Smooth muscle cell (in vitro differentiated cells): ENCODE data around the gene PCDH12. TPM values are rescaled to one million over a fixed set of nuclear protein-coding genes. Genes with fewer than 3 reads are reported as not detected.

Experiments
- DNase-seq: peaks from one replicate; lab custom pipeline; 2025; ENCODE audit not compliant: unreplicated experiment; lab: John Stamatoyannopoulos, UW
- H2AFZ ChIP-seq: fragments of 200-600 bp; sonication (generic); 2 replicates; pipeline ENCODE4 v1.6.0; 2016; ENCODE audit warnings: antibody characterized with exemption, low read depth, mild to moderate bottlenecking
- H3F3A ChIP-seq: fragments of 200-600 bp; sonication (generic); 2 replicates; pipeline ENCODE4 v1.6.0; 2017; ENCODE audit warnings: antibody characterized with exemption, low read depth
- H3K27ac ChIP-seq: fragments of 200-600 bp; sonication (generic); 2 replicates; pipeline ENCODE4 v1.5.1; 2016; ENCODE audit warnings: low read depth, mild to moderate bottlenecking
- H3K27me3 ChIP-seq: fragments of 200-600 bp; sonication (generic); 2 replicates; pipeline ENCODE4 v1.6.1; 2016; ENCODE audit warnings: low read depth, mild to moderate bottlenecking
- H3K36me3 ChIP-seq: fragments of 200-600 bp; sonication (generic); 2 replicates; pipeline ENCODE4 v1.5.1; 2016; ENCODE audit warnings: low read depth
- H3K4me1 ChIP-seq: fragments of 200-600 bp; sonication (generic); 2 replicates; pipeline ENCODE4 v1.5.1; 2016; ENCODE audit warnings: low read depth
- H3K4me2 ChIP-seq: fragments of 200-600 bp; sonication (generic); 2 replicates; pipeline ENCODE4 v1.6.0; 2016; ENCODE audit warnings: mild to moderate bottlenecking
- H3K4me3 ChIP-seq: fragments of 200-600 bp; sonication (generic); 2 replicates; pipeline ENCODE4 v1.5.1; 2016; ENCODE audit warnings: mild to moderate bottlenecking
- H3K79me2 ChIP-seq: fragments of 200-600 bp; sonication (generic); 2 replicates; pipeline ENCODE4 v1.6.0; 2016; ENCODE audit warnings: low read depth, mild to moderate bottlenecking
- H3K9ac ChIP-seq: fragments of 200-600 bp; sonication (generic); 2 replicates; pipeline ENCODE4 v1.6.0; 2016; ENCODE audit warnings: low read depth
- H3K9me3 ChIP-seq: fragments of 200-600 bp; sonication (generic); replicated peaks from 2 replicates; pipeline ENCODE4 v1.5.1; 2016; ENCODE audit warnings: low read depth
- H4K20me1 ChIP-seq: fragments of 200-600 bp; sonication (generic); 2 replicates; pipeline ENCODE4 v1.6.0; 2016; ENCODE audit warnings: low read depth
- WGBS: methylation state at CpG from one replicate; pipeline ENCODE4 v1.1.7; 2016; ENCODE audit warnings: low lambda C conversion rate; 5-methylcytosine and 5-hydroxymethylcytosine counted together
- polyA plus RNA-seq: library from polyadenylated mRNA; unstranded; fragments of >200 nt; fragmentation: Nextera tagmentation; extraction: Ambion mirVana; gene quantifications from 2 replicates; pipeline ENCODE4 v1.2.1, GENCODE V29; 2016
- total RNA-seq: library from RNA; depleted of rRNA; stranded (reverse); fragments of >200 nt; gene quantifications from 2 replicates; pipeline ENCODE4 v1.2.3, GENCODE V29; 2014
- TF ChIP-seq, protein P1 (sequence below): fragments of 200-600 bp; sonication (generic); IDR thresholded peaks from 2 replicates; pipeline ENCODE4 v1.5.1; 2017; ENCODE audit warnings: borderline replicate concordance, mild to moderate bottlenecking, antibody characterized with exemption; ENCODE audit not compliant: insufficient read depth, poor library complexity, severe bottlenecking

The PCDH12 gene
- total and polyA plus RNA-seq, 2 experiments from 2014 or later, result 0.21 TPM; not detected in 1

DNA sequence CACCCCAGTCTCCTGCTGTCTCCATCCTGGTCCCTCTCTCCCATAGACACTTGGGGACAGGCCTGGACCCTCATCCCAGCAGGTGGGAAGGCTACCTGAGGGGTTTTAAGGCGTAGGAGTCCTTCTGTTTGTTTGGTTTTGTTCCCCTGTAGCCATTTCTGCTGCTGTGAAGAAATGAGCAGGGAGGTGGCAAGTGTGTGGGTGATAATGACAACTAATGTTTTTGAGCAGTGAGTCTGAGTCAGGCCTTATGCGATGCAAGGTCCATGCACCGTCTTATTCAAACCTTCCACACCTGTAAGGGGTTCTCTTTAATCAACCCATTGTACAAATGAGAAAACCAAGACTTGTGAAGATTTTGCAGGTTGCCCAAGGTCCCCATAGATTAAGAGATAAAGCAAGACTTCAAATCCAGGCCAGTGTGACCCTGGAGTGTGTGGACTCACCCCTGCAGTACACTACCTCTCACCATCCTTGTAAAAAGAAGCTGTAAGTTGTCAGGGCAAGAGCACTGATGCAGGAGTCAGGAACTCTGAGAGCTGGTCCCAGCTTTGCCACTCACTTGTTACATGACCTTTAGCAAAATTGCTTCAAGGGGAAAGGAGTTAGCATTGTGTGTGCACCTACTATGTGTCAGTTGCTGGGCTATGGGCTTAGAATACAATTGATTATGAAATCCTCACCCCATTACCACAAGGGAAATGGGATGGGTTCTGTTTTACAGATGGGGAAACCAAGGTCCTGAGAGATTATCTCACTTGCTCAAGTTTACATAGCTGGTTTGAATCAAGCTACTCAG lies 7.6 kb downstream of the PCDH12 start:
- Histone ChIP-seq H3K4me2 (no peak overlapping the region), H3K9ac (no peak overlapping the region), H3K79me2 (no peaks in the 10 kb centered on the region), H3F3A (no peaks in the 10 kb centered on the region), H3K27me3 (no peaks in the 10 kb centered on the region), H2AFZ (no peak overlapping the region), H3K27ac (no peak overlapping the region), H3K9me3 (no peaks in the 10 kb centered on the region), H3K4me3 (no peak overlapping the region), H3K36me3 (no peaks in the 10 kb centered on the region), H4K20me1 (no peaks in the 10 kb centered on the region), H3K4me1 (no peaks in the 10 kb centered on the region)
- DNase-seq, result no peak
- TF ChIP-seq, protein P1, sequence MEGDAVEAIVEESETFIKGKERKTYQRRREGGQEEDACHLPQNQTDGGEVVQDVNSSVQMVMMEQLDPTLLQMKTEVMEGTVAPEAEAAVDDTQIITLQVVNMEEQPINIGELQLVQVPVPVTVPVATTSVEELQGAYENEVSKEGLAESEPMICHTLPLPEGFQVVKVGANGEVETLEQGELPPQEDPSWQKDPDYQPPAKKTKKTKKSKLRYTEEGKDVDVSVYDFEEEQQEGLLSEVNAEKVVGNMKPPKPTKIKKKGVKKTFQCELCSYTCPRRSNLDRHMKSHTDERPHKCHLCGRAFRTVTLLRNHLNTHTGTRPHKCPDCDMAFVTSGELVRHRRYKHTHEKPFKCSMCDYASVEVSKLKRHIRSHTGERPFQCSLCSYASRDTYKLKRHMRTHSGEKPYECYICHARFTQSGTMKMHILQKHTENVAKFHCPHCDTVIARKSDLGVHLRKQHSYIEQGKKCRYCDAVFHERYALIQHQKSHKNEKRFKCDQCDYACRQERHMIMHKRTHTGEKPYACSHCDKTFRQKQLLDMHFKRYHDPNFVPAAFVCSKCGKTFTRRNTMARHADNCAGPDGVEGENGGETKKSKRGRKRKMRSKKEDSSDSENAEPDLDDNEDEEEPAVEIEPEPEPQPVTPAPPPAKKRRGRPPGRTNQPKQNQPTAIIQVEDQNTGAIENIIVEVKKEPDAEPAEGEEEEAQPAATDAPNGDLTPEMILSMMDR, result no peak
- WGBS, result 95% methylated on average over 3 of the region's 3 CpGs

DNA sequence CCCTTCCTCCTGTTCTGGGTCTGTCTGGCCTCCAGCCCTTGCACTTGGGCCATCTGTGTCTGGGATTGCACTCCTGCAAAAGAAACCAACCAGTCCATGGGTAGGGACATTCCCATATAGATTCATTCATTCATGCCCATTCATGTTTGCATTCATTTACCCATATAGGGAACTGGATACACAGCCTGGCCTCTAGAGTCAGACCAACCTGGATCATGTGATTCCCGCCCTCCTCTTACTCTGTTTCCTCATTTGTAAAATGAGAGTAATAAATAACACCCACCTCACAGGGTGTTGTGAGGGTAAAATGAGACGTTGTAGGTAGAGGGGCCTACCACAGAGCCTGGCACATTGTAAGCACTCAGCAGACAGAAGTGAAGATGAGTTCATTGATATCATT lies 8.5 kb downstream of the PCDH12 start:
- H3K4me2 ChIP-seq, result no peak overlapping the region
- no peaks in the 10 kb centered on the region for H3K4me1 ChIP-seq
- no peak overlapping the region for H3K4me3 ChIP-seq
- DNase-seq, result no peak
- no peak overlapping the region for H2AFZ ChIP-seq
- 80% methylated on average over 2 of the region's 2 CpGs for WGBS
- H3K9ac ChIP-seq, result no peak overlapping the region
- no peaks in the 10 kb centered on the region for H3K79me2 ChIP-seq
- H3K27me3 ChIP-seq, result no peaks in the 10 kb centered on the region
- TF ChIP-seq, protein P1, result no peak
- H3F3A ChIP-seq, result no peaks in the 10 kb centered on the region
- H3K36me3 ChIP-seq, result no peaks in the 10 kb centered on the region
- H4K20me1 ChIP-seq, result no peaks in the 10 kb centered on the region
- H3K9me3 ChIP-seq, result no peaks in the 10 kb centered on the region
- H3K27ac ChIP-seq, result no peak overlapping the region

DNA sequence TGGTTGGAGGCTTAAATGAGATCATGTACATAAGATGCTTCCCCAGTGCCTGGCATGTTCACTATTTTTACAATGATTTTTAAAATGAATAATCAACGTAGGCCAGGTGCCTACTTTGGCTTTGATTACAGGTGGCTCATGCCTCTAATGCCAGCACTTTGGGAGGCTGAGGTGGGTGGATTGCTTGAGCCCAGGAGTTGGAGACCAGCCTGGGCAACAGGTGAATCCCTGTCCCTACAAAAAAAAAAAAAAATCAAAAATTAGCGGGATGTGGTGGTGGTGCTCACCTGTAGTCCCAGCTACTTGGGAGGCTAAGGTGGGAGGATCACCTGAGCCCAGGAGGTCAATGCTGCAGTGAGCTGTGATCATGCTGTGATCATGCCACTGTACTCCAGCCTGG lies 9.2 kb downstream of the PCDH12 start:
- no peak for DNase-seq
- H3K79me2 ChIP-seq, result no peaks in the 10 kb centered on the region
- WGBS, result 82% methylated on average over 2 of the region's 2 CpGs

More for the DNA sequence above, 9.2 kb downstream of the PCDH12 start:
- Histone ChIP-seq H3K9me3 (no peaks in the 10 kb centered on the region), H2AFZ (no peak overlapping the region), H3K27me3 (no peaks in the 10 kb centered on the region), H4K20me1 (no peaks in the 10 kb centered on the region), H3K27ac (no peak overlapping the region), H3K9ac (no peak overlapping the region), H3K36me3 (no peaks in the 10 kb centered on the region), H3F3A (no peaks in the 10 kb centered on the region), H3K4me2 (no peak overlapping the region), H3K4me1 (no peaks in the 10 kb centered on the region), H3K4me3 (no peak overlapping the region)
- TF ChIP-seq, protein P1, result no peak
